HG03103 (cell line): Measurements from ENCODE around the gene SAXO1.

Source experiments
- ATAC-seq: cut with Tn5 transposase; IDR thresholded peaks from one replicate; pipeline ENCODE4 v1.9.1; 2021; ENCODE audit warnings: low read depth; ENCODE audit not compliant: unreplicated experiment

SAXO1 gene

GRCh38 chr9:18921366-18922075 is 111.5 kb downstream of the SAXO1 start:
- no peak for ATAC-seq

- no peak for ATAC-seq
Observed at GRCh38 chr9:18920141-18921084, 112.6 kb downstream of the SAXO1 start.

- ATAC-seq = no peak
Observed at GRCh38 chr9:18911714-18912342, 121.2 kb downstream of the SAXO1 start.

- no peak for ATAC-seq
Observed at GRCh38 chr9:18910916-18911315, 122.1 kb downstream of the SAXO1 start.

- ATAC-seq = no peak
Observed at GRCh38 chr9:18910435-18910834, 122.6 kb downstream of the SAXO1 start.

GRCh38 chr9:18909140-18910018 is 123.6 kb downstream of the SAXO1 start:
- ATAC-seq = no peak

- ATAC-seq = no peak
Observed at GRCh38 chr9:18907927-18908625, 124.9 kb downstream of the SAXO1 start.

- no peak for ATAC-seq
Observed at GRCh38 chr9:18906656-18907395, 126.2 kb downstream of the SAXO1 start.

- no peak for ATAC-seq
Observed at GRCh38 chr9:18905883-18906629, 127.0 kb downstream of the SAXO1 start.

GRCh38 chr9:18905028-18905882 is 127.8 kb downstream of the SAXO1 start:
- no peak for ATAC-seq

GRCh38 chr9:18903450-18903849 is 129.6 kb downstream of the SAXO1 start:
- ATAC-seq = no peak

- ATAC-seq = no peak
Observed at GRCh38 chr9:18896531-18897179, 136.4 kb downstream of the SAXO1 start.

GRCh38 chr9:18896004-18896403 is 137.0 kb downstream of the SAXO1 start:
- no peak for ATAC-seq

GRCh38 chr9:18893491-18893890 is 139.5 kb downstream of the SAXO1 start:
- no peak for ATAC-seq

GRCh38 chr9:18893046-18893445 is 140.0 kb downstream of the SAXO1 start:
- no peak for ATAC-seq

- ATAC-seq = no peak
Observed at GRCh38 chr9:18891946-18892670, 140.9 kb downstream of the SAXO1 start.
